ENCODE results near the gene NFAM1. TPM values are rescaled to one million over a fixed set of nuclear protein-coding genes. Genes with fewer than 3 reads are reported as not detected.

NFAM1 gene
- total RNA-seq, 6 experiments from 2014 or later, result 2.1 to 6.6 (median 2.4) TPM

DNA sequence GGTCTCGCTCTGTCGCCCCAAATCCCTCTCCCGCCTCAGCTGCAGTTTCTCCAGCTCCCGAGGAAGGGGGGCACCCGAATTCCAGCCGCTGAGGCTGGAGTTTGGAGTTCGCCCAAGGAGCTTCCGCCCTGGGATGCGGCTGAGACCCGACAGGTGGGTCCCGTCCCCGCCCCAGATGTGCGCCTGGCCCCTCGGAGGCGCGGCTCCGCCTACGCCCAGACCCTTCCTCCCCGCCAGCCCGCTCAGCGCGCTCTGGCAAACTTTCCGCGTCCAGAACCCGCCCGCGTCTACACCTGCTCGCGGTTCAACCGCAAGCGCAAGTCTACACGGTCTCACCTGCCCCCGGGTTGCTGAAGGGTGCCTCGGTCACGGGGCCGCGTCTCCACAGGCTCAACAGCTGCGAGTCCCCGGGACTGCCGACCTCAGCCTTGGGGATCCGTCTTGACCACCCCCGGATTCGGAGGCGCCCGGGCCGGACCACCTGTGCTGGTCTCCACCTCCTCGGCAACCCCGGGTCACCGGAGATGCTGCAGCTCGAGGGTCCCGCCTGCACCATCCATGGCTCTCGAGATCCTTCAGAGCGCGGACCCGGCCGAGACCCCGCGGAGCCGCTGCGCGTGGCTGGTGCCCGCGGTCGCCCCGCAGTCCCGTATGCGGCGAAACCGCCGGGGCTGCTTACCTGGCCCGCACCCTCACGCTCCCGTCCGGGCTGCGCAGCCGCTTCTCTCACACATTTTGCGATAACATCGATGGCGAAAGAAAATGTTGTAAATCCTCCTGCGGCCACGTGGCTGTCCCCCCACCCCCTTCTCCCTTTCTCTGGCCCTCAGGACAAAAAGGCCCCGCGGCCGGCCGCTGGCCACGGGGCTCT, 63.6 kb downstream of the NFAM1 start:
- DNase-seq (peak in 2 of 3 donors; percentile 46 to 67), ATAC-seq (peak; percentile 4 to 30 (median 10))
- intact Hi-C loops (cut with DNase I), result no loop called here
- H3K36me3 ChIP-seq, result no peaks in the 10 kb centered on the region
- H3K9me3 ChIP-seq, result no peaks in the 10 kb centered on the region
- WGBS (ENCODE audit: insufficient coverage, low coverage, low lambda C conversion rate, missing lambda C conversion rate), result 10% methylated on average over 6 of the region's 86 CpGs
- H3K4me1 ChIP-seq, result peaks cover 0 to 12% (median 5%) of the 10 kb centered on the region in 4 donors
- no peak overlapping the region for H3K27ac ChIP-seq
- no peak for TF ChIP-seq POLR2A (IDR thresholded peaks at IDR 0.05)
- TF ChIP-seq, protein P1, sequence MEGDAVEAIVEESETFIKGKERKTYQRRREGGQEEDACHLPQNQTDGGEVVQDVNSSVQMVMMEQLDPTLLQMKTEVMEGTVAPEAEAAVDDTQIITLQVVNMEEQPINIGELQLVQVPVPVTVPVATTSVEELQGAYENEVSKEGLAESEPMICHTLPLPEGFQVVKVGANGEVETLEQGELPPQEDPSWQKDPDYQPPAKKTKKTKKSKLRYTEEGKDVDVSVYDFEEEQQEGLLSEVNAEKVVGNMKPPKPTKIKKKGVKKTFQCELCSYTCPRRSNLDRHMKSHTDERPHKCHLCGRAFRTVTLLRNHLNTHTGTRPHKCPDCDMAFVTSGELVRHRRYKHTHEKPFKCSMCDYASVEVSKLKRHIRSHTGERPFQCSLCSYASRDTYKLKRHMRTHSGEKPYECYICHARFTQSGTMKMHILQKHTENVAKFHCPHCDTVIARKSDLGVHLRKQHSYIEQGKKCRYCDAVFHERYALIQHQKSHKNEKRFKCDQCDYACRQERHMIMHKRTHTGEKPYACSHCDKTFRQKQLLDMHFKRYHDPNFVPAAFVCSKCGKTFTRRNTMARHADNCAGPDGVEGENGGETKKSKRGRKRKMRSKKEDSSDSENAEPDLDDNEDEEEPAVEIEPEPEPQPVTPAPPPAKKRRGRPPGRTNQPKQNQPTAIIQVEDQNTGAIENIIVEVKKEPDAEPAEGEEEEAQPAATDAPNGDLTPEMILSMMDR (IDR thresholded peaks at IDR 0.05), result no peak
- H3K27me3 ChIP-seq, result no peaks in the 10 kb centered on the region
- H3K4me3 ChIP-seq, result peak overlapping the region; percentile 39 to 59 (median 52)

DNA sequence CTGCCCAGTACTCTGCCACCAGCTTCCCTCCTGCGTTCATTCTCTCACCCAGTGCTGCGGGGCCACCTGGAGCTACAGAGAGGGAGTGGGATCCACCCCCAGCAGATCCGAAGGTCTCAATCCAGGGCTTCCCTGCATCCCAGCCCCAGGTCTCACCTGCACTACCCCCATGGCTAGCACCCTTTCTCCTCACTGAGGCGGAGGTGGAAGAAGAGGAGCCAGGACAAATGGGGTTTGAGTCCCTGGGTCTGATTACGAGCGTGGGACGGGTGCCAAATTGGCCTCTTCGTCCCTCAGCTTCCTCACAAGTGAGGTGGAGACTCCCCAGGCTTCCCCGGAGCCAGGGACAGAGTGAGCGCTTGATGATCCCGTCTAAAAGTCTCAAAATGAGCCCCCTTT, 64.2 kb downstream of the NFAM1 start:
- 15% methylated on average over 8 of the region's 11 CpGs for WGBS (ENCODE audit: insufficient coverage, low coverage, low lambda C conversion rate, missing lambda C conversion rate)
- TF ChIP-seq, protein P1 (IDR thresholded peaks at IDR 0.05), result no peak
- TF ChIP-seq POLR2A (IDR thresholded peaks at IDR 0.05), result no peak
- Histone ChIP-seq H3K9me3 (no peaks in the 10 kb centered on the region), H3K4me3 (peak overlapping the region in 2 of 3 donors; percentile 39 to 52), H3K36me3 (no peaks in the 10 kb centered on the region), H3K27me3 (no peaks in the 10 kb centered on the region), H3K4me1 (peaks cover 0 to 12% (median 5%) of the 10 kb centered on the region in 4 donors), H3K27ac (no peak overlapping the region)
- ATAC-seq (no peak), DNase-seq (no peak)
- intact Hi-C loops (cut with DNase I), result no loop called here

DNA sequence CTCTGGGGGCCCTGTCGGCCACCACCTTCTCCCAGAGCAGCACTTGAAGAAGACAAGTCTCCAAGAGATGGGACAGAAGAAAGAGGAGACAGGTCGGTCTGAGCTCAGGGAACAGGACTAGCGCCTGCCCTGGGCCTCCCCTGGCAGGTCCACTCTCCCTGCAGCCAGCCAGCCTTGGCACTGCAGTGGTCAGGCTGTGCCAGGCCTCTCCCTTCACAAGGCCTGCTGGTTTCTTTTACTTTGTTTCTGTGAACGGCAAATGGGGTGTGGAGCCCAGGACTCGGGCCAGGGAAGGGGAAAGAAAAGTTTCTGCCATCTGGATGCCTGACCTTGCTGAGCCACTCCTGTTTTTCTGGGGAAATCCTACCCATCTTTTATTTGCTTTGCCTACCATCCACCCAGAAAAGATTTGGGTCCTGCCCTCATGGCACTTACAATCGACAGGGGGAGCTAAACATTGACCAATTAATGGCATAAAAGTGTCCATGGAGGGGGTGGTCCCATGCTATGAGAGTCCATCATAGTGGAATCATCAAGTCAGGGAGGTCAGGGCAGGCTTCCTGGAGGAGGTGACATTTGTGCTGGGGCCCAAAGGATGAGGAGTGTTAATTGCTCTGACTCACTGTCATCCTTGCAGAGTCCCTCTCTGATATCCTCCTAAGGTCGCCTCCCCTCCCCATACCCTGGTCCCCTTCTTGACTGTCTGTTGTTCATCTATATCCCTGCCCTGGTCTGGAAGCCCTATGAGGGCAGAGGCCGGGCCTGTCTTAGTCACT, 65.2 kb downstream of the NFAM1 start:
- H3K9me3 ChIP-seq, result no peaks in the 10 kb centered on the region
- DNase-seq (peak in 1 of 3 donors; percentile 63), ATAC-seq (peak in 1 of 4 donors; percentile 24)
- no peaks in the 10 kb centered on the region for H3K36me3 ChIP-seq
- H3K4me3 ChIP-seq, result no peak overlapping the region
- intact Hi-C loops (cut with DNase I), result no loop called here
- peaks cover 0 to 12% (median 5%) of the 10 kb centered on the region in 4 donors for H3K4me1 ChIP-seq
- no peak overlapping the region for H3K27ac ChIP-seq
- no peaks in the 10 kb centered on the region for H3K27me3 ChIP-seq
- WGBS (ENCODE audit: insufficient coverage, low coverage, low lambda C conversion rate, missing lambda C conversion rate), result 75% methylated on average over 5 of the region's 8 CpGs
- TF ChIP-seq, protein P1 (IDR thresholded peaks at IDR 0.05), result no peak
- no peak for TF ChIP-seq POLR2A (IDR thresholded peaks at IDR 0.05)

DNA sequence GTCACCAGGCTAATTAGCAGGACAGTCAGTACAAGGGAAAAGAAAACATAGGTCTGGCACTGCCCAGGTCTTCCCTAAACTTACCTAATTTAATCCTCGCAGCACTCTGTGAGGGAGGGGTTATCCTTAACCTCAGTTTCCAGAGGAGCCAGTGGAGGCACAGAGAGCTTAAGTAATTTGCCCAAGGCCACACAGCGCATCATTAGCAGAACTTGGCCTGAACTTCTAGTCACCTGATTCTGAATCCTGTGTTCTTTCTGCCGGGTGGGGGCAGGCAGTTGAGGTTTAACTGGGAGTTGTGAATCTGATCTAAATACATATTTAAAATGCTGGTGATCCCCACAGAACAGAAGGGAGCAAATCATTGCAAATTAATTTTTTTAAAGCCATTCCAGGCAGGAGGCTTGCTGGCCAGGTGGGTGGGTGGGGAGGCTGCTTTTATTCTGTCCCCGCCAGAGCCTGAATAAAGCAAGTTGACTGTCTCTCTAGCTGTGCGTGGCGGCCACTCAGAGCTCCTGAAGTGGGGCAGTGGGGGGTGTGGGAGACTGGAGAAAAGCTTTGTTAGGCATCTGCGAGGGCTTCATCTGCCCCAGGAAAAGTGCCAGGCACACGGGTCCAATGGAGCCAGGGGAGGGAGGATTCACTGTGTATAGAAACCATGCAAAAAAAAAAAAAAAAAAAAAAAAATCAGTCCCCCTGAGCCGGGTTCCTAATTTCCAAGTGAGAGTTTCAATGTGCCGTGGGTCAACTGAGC, 66.1 kb downstream of the NFAM1 start:
- TF ChIP-seq, protein P1 (IDR thresholded peaks at IDR 0.05), result no peak
- Histone ChIP-seq H3K36me3 (no peaks in the 10 kb centered on the region), H3K4me3 (no peak overlapping the region), H3K9me3 (no peaks in the 10 kb centered on the region), H3K27me3 (no peaks in the 10 kb centered on the region), H3K27ac (no peak overlapping the region), H3K4me1 (peaks cover 0 to 12% (median 5%) of the 10 kb centered on the region in 4 donors)
- ATAC-seq, result no peak
- intact Hi-C loops (cut with DNase I), result no loop called here
- DNase-seq, result no peak
- WGBS (ENCODE audit: insufficient coverage, low coverage, low lambda C conversion rate, missing lambda C conversion rate), result 74% methylated on average over 9 of the region's 10 CpGs

Data from right lobe of liver (tissue), 6 donors.